ENCODE data around the gene NEURL1. TPM values are rescaled to one million over a fixed set of nuclear protein-coding genes. Genes with fewer than 3 reads are reported as not detected.

Gene NEURL1
- total and polyA plus RNA-seq, 2 donors (not counting 3 experiments of a cell fraction or from before 2014, with no cell fraction given), result 0.06 to 0.22 TPM

GRCh38 chr10:103459615-103460014 is 33.9 kb upstream of the NEURL1 start:
- Histone ChIP-seq H3K9me3 (replicated peaks; ENCODE audit: control insufficient read depth, insufficient read depth, low read length) (no peaks in the 10 kb centered on the region), H3K4me3 (replicated peaks in 1 of 3; ENCODE audit: insufficient read depth in 1 of 3, low read depth in 1 of 3, low read length in 3 of 3) (no peak overlapping the region), H3K79me2 (ENCODE audit: control insufficient read depth, insufficient read depth, low read length) (no peaks in the 10 kb centered on the region), H3K9ac (replicated peaks; ENCODE audit: extremely low read depth, insufficient read depth, low read length) (no peak overlapping the region), H3K4me2 (ENCODE audit: insufficient read depth, low read length) (no peak overlapping the region), H3K27me3 (ENCODE audit: control insufficient read depth in 2 of 2, insufficient read depth in 2 of 2, low read length in 2 of 2) (no peaks in the 10 kb centered on the region), H3K36me3 (ENCODE audit: control insufficient read depth in 2 of 2, extremely low read depth in 1 of 2, insufficient read depth in 2 of 2, low read length in 2 of 2) (no peaks in the 10 kb centered on the region), H4K20me1 (replicated peaks; ENCODE audit: control insufficient read depth, extremely low read depth, insufficient read depth, low read length) (no peaks in the 10 kb centered on the region), H3K9me1 (replicated peaks; ENCODE audit: control insufficient read depth, extremely low read depth, insufficient read depth, low read length) (no peaks in the 10 kb centered on the region), H2AFZ (ENCODE audit: low read depth, low read length) (no peak overlapping the region), H3K27ac (ENCODE audit: insufficient read depth, low read depth, low read length) (no peak overlapping the region), H3K4me1 (ENCODE audit: control insufficient read depth, extremely low read depth, insufficient read depth, low read length) (no peaks in the 10 kb centered on the region)
- ChIA-PET POLR2A (no interaction called here), CTCF (interaction anchor here (1.3 kb wide), 1 partner anchor 8 kb away, joined by 3 read pairs; the partner anchor contains the start of gene CALHM2)
- no peak for FAIRE-seq
- DNase-seq (ENCODE audit: low read depth, low spot score), result no peak
- intact Hi-C loops (cut with micrococcal nuclease), result no loop called here
- dilution Hi-C loops (cut with MboI; ENCODE audit: extremely low pct_ligation_motif_present, low sequenced_read_pairs), result no loop called here
- TF ChIP-seq EZH2 (IDR thresholded peaks at IDR 0.05; ENCODE audit: borderline replicate concordance, low read depth, low read length, severe bottlenecking) (no peak), POLR2AphosphoS5 (IDR thresholded peaks at IDR 0.05; ENCODE audit: insufficient read depth, low read depth, low read length) (no peak), FOS (IDR thresholded peaks at IDR 0.05; ENCODE audit: borderline replicate concordance, insufficient read depth, low read length) (no peak), JUN (IDR thresholded peaks at IDR 0.05; ENCODE audit: borderline replicate concordance, insufficient read depth, insufficient read length, low read depth) (no peak), CTCF (IDR thresholded peaks at IDR 0.05; ENCODE audit: extremely low read depth in 1 of 2, insufficient read depth in 1 of 2, low read depth in 1 of 2, low read length in 2 of 2) (no peak), MYC (IDR thresholded peaks at IDR 0.05; ENCODE audit: low read depth, low read length) (no peak), POLR2A (IDR thresholded peaks at IDR 0.05; ENCODE audit: low read depth, low read length) (no peak), MAX (IDR thresholded peaks at IDR 0.05; ENCODE audit: insufficient read depth, insufficient read length) (no peak), GATA2 (IDR thresholded peaks at IDR 0.05; ENCODE audit: insufficient read depth, insufficient read length, low read depth, low read length) (no peak)
- no TSS peak for BruUV-seq (replicated peaks)

Data from endothelial cell of umbilical vein (primary cell).